Smooth muscle cell (in vitro differentiated cells): ENCODE data around the gene TECTB. TPM values are rescaled to one million over a fixed set of nuclear protein-coding genes. Genes with fewer than 3 reads are reported as not detected.

Source experiments
- DNase-seq: peaks from one replicate; lab custom pipeline; 2025; ENCODE audit not compliant: unreplicated experiment; lab: John Stamatoyannopoulos, UW
- H2AFZ ChIP-seq: fragments of 200-600 bp; sonication (generic); 2 replicates; pipeline ENCODE4 v1.6.0; 2016; ENCODE audit warnings: antibody characterized with exemption, low read depth, mild to moderate bottlenecking
- H3F3A ChIP-seq: fragments of 200-600 bp; sonication (generic); 2 replicates; pipeline ENCODE4 v1.6.0; 2017; ENCODE audit warnings: antibody characterized with exemption, low read depth
- H3K27ac ChIP-seq: fragments of 200-600 bp; sonication (generic); 2 replicates; pipeline ENCODE4 v1.5.1; 2016; ENCODE audit warnings: low read depth, mild to moderate bottlenecking
- H3K27me3 ChIP-seq: fragments of 200-600 bp; sonication (generic); 2 replicates; pipeline ENCODE4 v1.6.1; 2016; ENCODE audit warnings: low read depth, mild to moderate bottlenecking
- H3K36me3 ChIP-seq: fragments of 200-600 bp; sonication (generic); 2 replicates; pipeline ENCODE4 v1.5.1; 2016; ENCODE audit warnings: low read depth
- H3K4me1 ChIP-seq: fragments of 200-600 bp; sonication (generic); 2 replicates; pipeline ENCODE4 v1.5.1; 2016; ENCODE audit warnings: low read depth
- H3K4me2 ChIP-seq: fragments of 200-600 bp; sonication (generic); 2 replicates; pipeline ENCODE4 v1.6.0; 2016; ENCODE audit warnings: mild to moderate bottlenecking
- H3K4me3 ChIP-seq: fragments of 200-600 bp; sonication (generic); 2 replicates; pipeline ENCODE4 v1.5.1; 2016; ENCODE audit warnings: mild to moderate bottlenecking
- H3K79me2 ChIP-seq: fragments of 200-600 bp; sonication (generic); 2 replicates; pipeline ENCODE4 v1.6.0; 2016; ENCODE audit warnings: low read depth, mild to moderate bottlenecking
- H3K9ac ChIP-seq: fragments of 200-600 bp; sonication (generic); 2 replicates; pipeline ENCODE4 v1.6.0; 2016; ENCODE audit warnings: low read depth
- H3K9me3 ChIP-seq: fragments of 200-600 bp; sonication (generic); replicated peaks from 2 replicates; pipeline ENCODE4 v1.5.1; 2016; ENCODE audit warnings: low read depth
- H4K20me1 ChIP-seq: fragments of 200-600 bp; sonication (generic); 2 replicates; pipeline ENCODE4 v1.6.0; 2016; ENCODE audit warnings: low read depth
- WGBS: methylation state at CpG from one replicate; pipeline ENCODE4 v1.1.7; 2016; ENCODE audit warnings: low lambda C conversion rate; 5-methylcytosine and 5-hydroxymethylcytosine counted together
- polyA plus RNA-seq: library from polyadenylated mRNA; unstranded; fragments of >200 nt; fragmentation: Nextera tagmentation; extraction: Ambion mirVana; gene quantifications from 2 replicates; pipeline ENCODE4 v1.2.1, GENCODE V29; 2016
- total RNA-seq: library from RNA; depleted of rRNA; stranded (reverse); fragments of >200 nt; gene quantifications from 2 replicates; pipeline ENCODE4 v1.2.3, GENCODE V29; 2014
- TF ChIP-seq, protein P1 (sequence below): fragments of 200-600 bp; sonication (generic); IDR thresholded peaks from 2 replicates; pipeline ENCODE4 v1.5.1; 2017; ENCODE audit warnings: borderline replicate concordance, mild to moderate bottlenecking, antibody characterized with exemption; ENCODE audit not compliant: insufficient read depth, poor library complexity, severe bottlenecking

The TECTB gene
- total and polyA plus RNA-seq, 2 experiments from 2014 or later: not detected

DNA sequence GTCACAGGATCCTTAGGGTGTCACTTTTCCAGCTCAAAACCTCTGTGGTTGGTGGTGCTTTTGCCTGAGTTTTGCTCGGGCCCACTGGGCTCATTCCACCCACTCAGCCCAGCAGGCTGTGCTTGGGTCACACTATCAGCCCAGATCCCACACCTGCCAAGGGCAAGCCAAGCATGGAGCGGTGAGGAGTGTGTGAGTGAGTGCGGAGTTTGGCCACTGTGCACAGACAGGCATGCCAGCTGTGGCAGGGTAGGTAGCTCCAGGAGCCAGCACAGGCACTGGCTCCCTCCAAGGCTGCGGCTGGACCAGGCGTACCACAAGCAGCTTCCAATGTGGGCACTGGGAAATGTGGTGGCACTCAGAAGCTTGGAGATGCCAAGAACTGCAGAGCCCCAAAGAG lies 43.9 kb upstream of the TECTB start:
- Histone ChIP-seq H3K9me3 (no peaks in the 10 kb centered on the region), H4K20me1 (no peaks in the 10 kb centered on the region), H3F3A (no peaks in the 10 kb centered on the region), H3K4me3 (no peak overlapping the region), H3K36me3 (no peaks in the 10 kb centered on the region), H3K79me2 (no peaks in the 10 kb centered on the region), H3K9ac (no peak overlapping the region), H2AFZ (no peak overlapping the region), H3K27me3 (no peaks in the 10 kb centered on the region), H3K4me1 (no peaks in the 10 kb centered on the region), H3K27ac (no peak overlapping the region), H3K4me2 (no peak overlapping the region)
- TF ChIP-seq, protein P1, sequence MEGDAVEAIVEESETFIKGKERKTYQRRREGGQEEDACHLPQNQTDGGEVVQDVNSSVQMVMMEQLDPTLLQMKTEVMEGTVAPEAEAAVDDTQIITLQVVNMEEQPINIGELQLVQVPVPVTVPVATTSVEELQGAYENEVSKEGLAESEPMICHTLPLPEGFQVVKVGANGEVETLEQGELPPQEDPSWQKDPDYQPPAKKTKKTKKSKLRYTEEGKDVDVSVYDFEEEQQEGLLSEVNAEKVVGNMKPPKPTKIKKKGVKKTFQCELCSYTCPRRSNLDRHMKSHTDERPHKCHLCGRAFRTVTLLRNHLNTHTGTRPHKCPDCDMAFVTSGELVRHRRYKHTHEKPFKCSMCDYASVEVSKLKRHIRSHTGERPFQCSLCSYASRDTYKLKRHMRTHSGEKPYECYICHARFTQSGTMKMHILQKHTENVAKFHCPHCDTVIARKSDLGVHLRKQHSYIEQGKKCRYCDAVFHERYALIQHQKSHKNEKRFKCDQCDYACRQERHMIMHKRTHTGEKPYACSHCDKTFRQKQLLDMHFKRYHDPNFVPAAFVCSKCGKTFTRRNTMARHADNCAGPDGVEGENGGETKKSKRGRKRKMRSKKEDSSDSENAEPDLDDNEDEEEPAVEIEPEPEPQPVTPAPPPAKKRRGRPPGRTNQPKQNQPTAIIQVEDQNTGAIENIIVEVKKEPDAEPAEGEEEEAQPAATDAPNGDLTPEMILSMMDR: no peak
- DNase-seq: no peak
- 86% methylated on average over 5 of the region's 5 CpGs for WGBS

DNA sequence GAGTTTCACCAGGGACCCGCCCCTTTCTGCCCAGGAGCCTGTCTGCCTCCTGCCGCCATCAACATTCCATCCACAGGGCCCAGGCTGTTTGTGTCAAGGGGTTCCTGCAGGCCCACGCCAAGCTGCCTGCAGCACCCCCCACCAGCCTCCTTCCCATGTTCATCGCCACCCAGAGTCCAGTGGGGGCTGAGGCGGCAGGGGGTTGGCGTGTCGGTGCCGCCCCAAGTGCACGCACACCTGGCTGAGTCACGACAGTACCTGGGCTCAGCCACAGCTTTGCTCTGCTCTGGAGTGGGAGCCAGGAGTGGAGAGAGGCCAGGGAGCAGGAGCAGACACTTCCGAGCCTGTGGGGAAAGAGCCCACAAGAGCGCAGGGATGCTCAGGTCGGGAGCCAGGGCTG lies 42.8 kb upstream of the TECTB start:
- DNase-seq: no peak
- TF ChIP-seq, protein P1: no peak
- H3K27ac ChIP-seq: no peak overlapping the region
- H3F3A ChIP-seq: no peaks in the 10 kb centered on the region
- H4K20me1 ChIP-seq: no peaks in the 10 kb centered on the region
- 77% methylated on average over 13 of the region's 13 CpGs for WGBS
- no peaks in the 10 kb centered on the region for H3K79me2 ChIP-seq
- no peak overlapping the region for H3K4me3 ChIP-seq
- H3K4me2 ChIP-seq: no peak overlapping the region
- H2AFZ ChIP-seq: no peak overlapping the region
- no peaks in the 10 kb centered on the region for H3K27me3 ChIP-seq
- H3K9me3 ChIP-seq: no peaks in the 10 kb centered on the region
- no peaks in the 10 kb centered on the region for H3K4me1 ChIP-seq
- H3K36me3 ChIP-seq: no peaks in the 10 kb centered on the region
- H3K9ac ChIP-seq: no peak overlapping the region

DNA sequence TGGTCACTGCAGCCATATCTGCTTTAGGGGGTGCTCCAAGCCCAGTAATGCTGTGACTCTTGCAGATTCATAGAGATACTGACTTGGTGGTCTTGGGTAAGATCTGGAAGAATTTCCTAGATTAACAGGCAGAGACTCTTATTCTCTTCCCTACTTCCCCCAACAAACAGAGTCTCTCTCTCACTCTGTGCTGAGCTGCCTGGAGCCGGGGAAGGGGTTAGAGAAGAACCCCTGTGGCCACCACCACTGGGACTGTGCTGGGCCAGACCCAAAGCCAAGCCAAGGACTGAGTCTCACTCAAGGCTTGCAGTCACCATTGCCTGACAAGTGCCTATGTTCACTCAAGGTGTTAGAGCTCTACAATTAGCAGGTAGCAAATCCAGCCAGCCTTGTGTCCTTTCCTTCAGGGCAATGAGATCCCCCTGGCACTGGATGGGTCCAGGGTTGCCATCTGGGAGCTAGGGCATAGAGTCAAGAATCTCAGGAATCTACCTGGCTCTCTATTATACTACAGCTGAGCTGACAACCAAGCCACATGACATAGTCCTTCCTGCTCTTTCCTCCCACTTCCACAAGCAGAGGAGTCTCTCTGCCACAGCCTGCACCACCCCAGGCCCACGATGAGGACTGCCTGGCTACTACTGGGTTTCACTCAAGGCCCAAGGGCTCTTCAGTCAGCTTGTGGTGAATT lies 41.4 kb upstream of the TECTB start:
- no peak overlapping the region for H2AFZ ChIP-seq
- no peak for DNase-seq
- 70% methylated on average over 2 of the region's 2 CpGs for WGBS

More for the DNA sequence above, 41.4 kb upstream of the TECTB start:
- Histone ChIP-seq H3K9ac (no peak overlapping the region), H3K27ac (no peak overlapping the region), H3F3A (no peaks in the 10 kb centered on the region), H4K20me1 (no peaks in the 10 kb centered on the region), H3K36me3 (no peaks in the 10 kb centered on the region), H3K4me1 (no peaks in the 10 kb centered on the region), H3K9me3 (no peaks in the 10 kb centered on the region), H3K4me3 (no peak overlapping the region), H3K4me2 (no peak overlapping the region), H3K79me2 (no peaks in the 10 kb centered on the region), H3K27me3 (no peaks in the 10 kb centered on the region)
- TF ChIP-seq, protein P1: no peak
